DOHH2 (cell line): ENCODE measurements around the gene LCOR.

Experiments
- CTCF ChIP-seq: fragments of 200-600 bp; sonication (generic); IDR thresholded peaks from one replicate; pipeline ENCODE4 v1.5.1; 2014; ENCODE audit warnings: antibody characterized with exemption, mild to moderate bottlenecking, low read depth, low read length; ENCODE audit not compliant: poor library complexity, severe bottlenecking
- EZH2phosphoT487 ChIP-seq: fragments of 200-600 bp; sonication (generic); IDR thresholded peaks from 2 replicates; pipeline ENCODE4 v1.6.1; 2017; ENCODE audit warnings: borderline replicate concordance, mild to moderate bottlenecking, antibody characterized with exemption, low read length, moderate library complexity, mixed read lengths

- TF ChIP-seq CTCF (no peak), EZH2phosphoT487 (no peak)
Observed at GRCh38 chr10:96917628-96918027, 85.5 kb downstream of the LCOR start.
